ENCODE results near the gene CD44. TPM values are rescaled to one million over a fixed set of nuclear protein-coding genes. Genes with fewer than 3 reads are reported as not detected.

The CD44 gene
- polyA plus RNA-seq, 2 of the 4 experiments (the other 2 are of a cell fraction), result 309 to 585 TPM

DNA sequence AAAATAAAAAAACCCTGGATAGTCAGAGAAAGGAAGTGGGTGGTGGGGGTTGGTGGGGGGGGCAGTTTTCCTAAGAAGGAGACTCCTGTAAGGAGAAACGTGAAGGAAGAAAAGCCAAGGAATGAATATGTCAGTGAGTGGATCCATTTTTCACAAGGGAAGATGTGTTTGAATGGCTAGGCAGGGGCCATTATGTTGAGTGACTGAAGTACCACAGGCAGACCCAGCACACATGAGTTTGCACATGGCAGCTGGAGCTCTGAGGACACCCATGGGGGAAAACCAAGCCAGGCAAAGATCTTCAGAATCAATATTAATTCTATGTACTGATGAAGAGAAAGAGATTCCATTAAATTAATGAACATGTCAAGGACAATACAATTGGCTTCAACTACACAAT lies 67.6 kb downstream of the CD44 start:
- Histone ChIP-seq H3K4me1 (no peaks in the 10 kb centered on the region), H3K27ac (no peak overlapping the region), H3K4me3 (no peak overlapping the region), H3K9me3 (peaks cover 3% of the 10 kb centered on the region; the same call in 1 of the 3 replicates), H3K4me2 (no peak overlapping the region)
- ChIA-PET CTCF (no interaction called here), POLR2A (no interaction called here)
- no peak for ATAC-seq
- DNase-seq (ENCODE audit: low read depth in 1 of 2, low spot score in 1 of 2), result no peak
- 100% methylated on average over 1 of the region's 1 CpG for WGBS (ENCODE audit: missing lambda C conversion rate)
- no peak for TF ChIP-seq SREBF2 (IDR thresholded peaks at IDR 0.05)
- TF ChIP-seq, protein P1, sequence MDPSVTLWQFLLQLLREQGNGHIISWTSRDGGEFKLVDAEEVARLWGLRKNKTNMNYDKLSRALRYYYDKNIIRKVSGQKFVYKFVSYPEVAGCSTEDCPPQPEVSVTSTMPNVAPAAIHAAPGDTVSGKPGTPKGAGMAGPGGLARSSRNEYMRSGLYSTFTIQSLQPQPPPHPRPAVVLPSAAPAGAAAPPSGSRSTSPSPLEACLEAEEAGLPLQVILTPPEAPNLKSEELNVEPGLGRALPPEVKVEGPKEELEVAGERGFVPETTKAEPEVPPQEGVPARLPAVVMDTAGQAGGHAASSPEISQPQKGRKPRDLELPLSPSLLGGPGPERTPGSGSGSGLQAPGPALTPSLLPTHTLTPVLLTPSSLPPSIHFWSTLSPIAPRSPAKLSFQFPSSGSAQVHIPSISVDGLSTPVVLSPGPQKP (IDR thresholded peaks at IDR 0.05; ENCODE audit: low read depth, low read length), result no peak
- no peak for TF ChIP-seq RNF2 (IDR thresholded peaks at IDR 0.05; ENCODE audit: borderline replicate concordance, low read depth)
- no peak for TF ChIP-seq TP53 (CRISPR knock-in tag; IDR thresholded peaks at IDR 0.05)
- TF ChIP-seq KDM1A (IDR thresholded peaks at IDR 0.05; ENCODE audit: low read depth), result no peak
- TF ChIP-seq CBX8 (IDR thresholded peaks at IDR 0.05), result no peak
- TF ChIP-seq, protein P2, sequence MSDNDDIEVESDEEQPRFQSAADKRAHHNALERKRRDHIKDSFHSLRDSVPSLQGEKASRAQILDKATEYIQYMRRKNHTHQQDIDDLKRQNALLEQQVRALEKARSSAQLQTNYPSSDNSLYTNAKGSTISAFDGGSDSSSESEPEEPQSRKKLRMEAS (IDR thresholded peaks at IDR 0.05), result no peak
- TF ChIP-seq TFCP2L1 (CRISPR knock-in tag; IDR thresholded peaks at IDR 0.05), result no peak
- TF ChIP-seq ZSCAN20 (CRISPR knock-in tag; IDR thresholded peaks at IDR 0.05), result no peak
- no peak for TF ChIP-seq PHF8 (IDR thresholded peaks at IDR 0.05; ENCODE audit: borderline replicate concordance, low read depth)
- no peak for TF ChIP-seq ZFP36 (IDR thresholded peaks at IDR 0.05; ENCODE audit: borderline replicate concordance, partially characterized antibody)
- no peak for TF ChIP-seq RFX5 (IDR thresholded peaks at IDR 0.05)
- no peak for TF ChIP-seq KDM5A (IDR thresholded peaks at IDR 0.05)
- no peak for TF ChIP-seq CBX2 (IDR thresholded peaks at IDR 0.05; ENCODE audit: borderline replicate concordance, low read depth)
- TF ChIP-seq, protein P3, sequence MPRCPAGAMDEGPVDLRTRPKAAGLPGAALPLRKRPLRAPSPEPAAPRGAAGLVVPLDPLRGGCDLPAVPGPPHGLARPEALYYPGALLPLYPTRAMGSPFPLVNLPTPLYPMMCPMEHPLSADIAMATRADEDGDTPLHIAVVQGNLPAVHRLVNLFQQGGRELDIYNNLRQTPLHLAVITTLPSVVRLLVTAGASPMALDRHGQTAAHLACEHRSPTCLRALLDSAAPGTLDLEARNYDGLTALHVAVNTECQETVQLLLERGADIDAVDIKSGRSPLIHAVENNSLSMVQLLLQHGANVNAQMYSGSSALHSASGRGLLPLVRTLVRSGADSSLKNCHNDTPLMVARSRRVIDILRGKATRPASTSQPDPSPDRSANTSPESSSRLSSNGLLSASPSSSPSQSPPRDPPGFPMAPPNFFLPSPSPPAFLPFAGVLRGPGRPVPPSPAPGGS (IDR thresholded peaks at IDR 0.05), result no peak
- TF ChIP-seq, protein P4, sequence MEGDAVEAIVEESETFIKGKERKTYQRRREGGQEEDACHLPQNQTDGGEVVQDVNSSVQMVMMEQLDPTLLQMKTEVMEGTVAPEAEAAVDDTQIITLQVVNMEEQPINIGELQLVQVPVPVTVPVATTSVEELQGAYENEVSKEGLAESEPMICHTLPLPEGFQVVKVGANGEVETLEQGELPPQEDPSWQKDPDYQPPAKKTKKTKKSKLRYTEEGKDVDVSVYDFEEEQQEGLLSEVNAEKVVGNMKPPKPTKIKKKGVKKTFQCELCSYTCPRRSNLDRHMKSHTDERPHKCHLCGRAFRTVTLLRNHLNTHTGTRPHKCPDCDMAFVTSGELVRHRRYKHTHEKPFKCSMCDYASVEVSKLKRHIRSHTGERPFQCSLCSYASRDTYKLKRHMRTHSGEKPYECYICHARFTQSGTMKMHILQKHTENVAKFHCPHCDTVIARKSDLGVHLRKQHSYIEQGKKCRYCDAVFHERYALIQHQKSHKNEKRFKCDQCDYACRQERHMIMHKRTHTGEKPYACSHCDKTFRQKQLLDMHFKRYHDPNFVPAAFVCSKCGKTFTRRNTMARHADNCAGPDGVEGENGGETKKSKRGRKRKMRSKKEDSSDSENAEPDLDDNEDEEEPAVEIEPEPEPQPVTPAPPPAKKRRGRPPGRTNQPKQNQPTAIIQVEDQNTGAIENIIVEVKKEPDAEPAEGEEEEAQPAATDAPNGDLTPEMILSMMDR (IDR thresholded peaks at IDR 0.05), result no peak
- no peak for FAIRE-seq

DNA sequence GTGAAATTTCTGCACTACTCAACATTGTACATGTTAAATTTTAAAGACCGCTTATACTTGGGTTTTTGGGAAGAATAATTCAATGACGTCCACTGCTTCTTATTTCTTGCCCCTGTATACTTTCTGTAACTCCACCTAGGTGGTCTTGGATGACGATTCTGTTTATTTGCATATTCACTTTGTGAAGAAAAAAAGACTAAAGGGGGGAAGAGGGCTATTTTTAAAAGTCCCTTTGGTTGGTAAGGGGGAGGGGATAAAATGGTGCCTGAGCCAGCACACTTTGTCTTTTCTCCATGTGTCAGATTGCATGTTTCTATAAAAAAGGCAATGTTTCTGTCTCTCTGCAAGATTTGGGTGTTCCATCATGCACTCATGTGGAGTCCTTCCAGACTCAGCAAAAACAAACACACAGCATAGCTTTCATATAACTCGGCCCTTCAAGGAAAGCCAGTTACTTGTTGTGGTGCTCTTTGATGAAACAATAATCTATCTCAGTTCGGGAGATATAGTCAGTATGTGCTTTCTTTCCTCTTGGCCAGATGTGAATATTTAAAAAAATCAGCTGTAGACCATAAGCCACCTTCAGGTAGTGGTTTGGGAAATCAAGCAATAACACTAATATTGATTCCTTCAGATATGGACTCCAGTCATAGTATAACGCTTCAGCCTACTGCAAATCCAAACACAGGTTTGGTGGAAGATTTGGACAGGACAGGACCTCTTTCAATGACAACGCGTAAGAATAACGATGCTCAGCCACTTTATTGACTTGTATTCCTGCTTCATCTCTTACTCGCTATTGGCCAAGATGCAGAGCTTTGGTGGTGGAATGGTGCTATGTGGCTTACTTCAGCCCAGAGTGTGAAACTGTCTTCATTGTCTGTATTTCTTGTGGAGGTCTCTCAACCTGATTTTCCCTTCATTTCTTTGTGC lies 68.8 kb downstream of the CD44 start:
- no peak for DNase-seq (ENCODE audit: low read depth in 1 of 2, low spot score in 1 of 2)
- ATAC-seq, result no peak
- POLR2A ChIA-PET, result no interaction called here
- H3K4me1 ChIP-seq, result peaks cover 8% of the 10 kb centered on the region
- peaks cover 3% of the 10 kb centered on the region; the same call in 1 of the 3 replicates for H3K9me3 ChIP-seq
- CTCF ChIA-PET, result interaction anchor here (0.6 kb wide), 1 partner anchor 36 kb away, joined by 5 read pairs; no protein-coding TSS in a partner anchor
- no peak for FAIRE-seq
- H3K27ac ChIP-seq, result no peak overlapping the region
- H3K4me2 ChIP-seq, result no peak overlapping the region
- TF ChIP-seq ZSCAN20 (CRISPR knock-in tag; IDR thresholded peaks at IDR 0.05), result no peak
- no peak overlapping the region for H3K4me3 ChIP-seq
- WGBS (ENCODE audit: missing lambda C conversion rate), result 91% methylated on average over 10 of the region's 10 CpGs

DNA sequence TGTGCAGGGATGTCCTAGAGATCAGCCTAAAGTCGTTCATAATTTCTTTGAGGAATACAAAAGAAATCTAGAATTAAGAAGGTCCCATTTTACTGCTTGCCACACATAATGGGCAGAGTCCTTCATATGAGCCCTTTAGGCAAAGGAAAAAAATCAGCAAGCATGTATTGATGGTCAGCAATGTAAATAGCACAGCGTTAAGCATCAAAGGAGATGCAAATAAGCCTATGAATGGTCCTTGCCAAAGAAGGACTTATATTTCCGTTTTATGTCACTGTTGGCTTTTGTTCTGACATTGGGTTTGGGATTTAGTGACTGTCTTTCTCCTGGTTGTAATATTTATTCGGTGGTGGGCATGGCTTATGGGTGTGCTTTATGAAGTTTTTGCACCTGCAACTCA lies 69.8 kb downstream of the CD44 start:
- Histone ChIP-seq H3K27ac (no peak overlapping the region), H3K4me1 (peaks cover 18% of the 10 kb centered on the region), H3K4me2 (no peak overlapping the region), H3K9me3 (peaks cover 3% of the 10 kb centered on the region; the same call in 1 of the 3 replicates), H3K4me3 (no peak overlapping the region)
- FAIRE-seq (no peak), DNase-seq (ENCODE audit: low read depth in 1 of 2, low spot score in 1 of 2) (no peak), ATAC-seq (no peak)
- POLR2A ChIA-PET, result no interaction called here
- 56% methylated on average over 4 of the region's 4 CpGs for WGBS (ENCODE audit: missing lambda C conversion rate)
- TF ChIP-seq, protein P1 (IDR thresholded peaks at IDR 0.05; ENCODE audit: low read depth, low read length), result no peak
- TF ChIP-seq POLR2A (IDR thresholded peaks at IDR 0.05; ENCODE audit: low read length), result no peak
- no peak for TF ChIP-seq MAZ (IDR thresholded peaks at IDR 0.05; ENCODE audit: borderline replicate concordance, low read depth, low read length)
- no peak for TF ChIP-seq HOXB5 (CRISPR knock-in tag; IDR thresholded peaks at IDR 0.05)
- TF ChIP-seq, protein P5, sequence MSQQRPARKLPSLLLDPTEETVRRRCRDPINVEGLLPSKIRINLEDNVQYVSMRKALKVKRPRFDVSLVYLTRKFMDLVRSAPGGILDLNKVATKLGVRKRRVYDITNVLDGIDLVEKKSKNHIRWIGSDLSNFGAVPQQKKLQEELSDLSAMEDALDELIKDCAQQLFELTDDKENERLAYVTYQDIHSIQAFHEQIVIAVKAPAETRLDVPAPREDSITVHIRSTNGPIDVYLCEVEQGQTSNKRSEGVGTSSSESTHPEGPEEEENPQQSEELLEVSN (IDR thresholded peaks at IDR 0.05; ENCODE audit: borderline replicate concordance, low read depth), result no peak
- no peak for TF ChIP-seq ZNF302 (CRISPR knock-in tag; IDR thresholded peaks at IDR 0.05)
- TF ChIP-seq, protein P6, sequence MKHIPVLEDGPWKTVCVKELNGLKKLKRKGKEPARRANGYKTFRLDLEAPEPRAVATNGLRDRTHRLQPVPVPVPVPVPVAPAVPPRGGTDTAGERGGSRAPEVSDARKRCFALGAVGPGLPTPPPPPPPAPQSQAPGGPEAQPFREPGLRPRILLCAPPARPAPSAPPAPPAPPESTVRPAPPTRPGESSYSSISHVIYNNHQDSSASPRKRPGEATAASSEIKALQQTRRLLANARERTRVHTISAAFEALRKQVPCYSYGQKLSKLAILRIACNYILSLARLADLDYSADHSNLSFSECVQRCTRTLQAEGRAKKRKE (CRISPR knock-in tag; IDR thresholded peaks at IDR 0.05; ENCODE audit: low read depth), result no peak
- TF ChIP-seq CHD4 (IDR thresholded peaks at IDR 0.05; ENCODE audit: borderline replicate concordance), result no peak
- TF ChIP-seq RFX5 (IDR thresholded peaks at IDR 0.05), result no peak
- TF ChIP-seq, protein P7, sequence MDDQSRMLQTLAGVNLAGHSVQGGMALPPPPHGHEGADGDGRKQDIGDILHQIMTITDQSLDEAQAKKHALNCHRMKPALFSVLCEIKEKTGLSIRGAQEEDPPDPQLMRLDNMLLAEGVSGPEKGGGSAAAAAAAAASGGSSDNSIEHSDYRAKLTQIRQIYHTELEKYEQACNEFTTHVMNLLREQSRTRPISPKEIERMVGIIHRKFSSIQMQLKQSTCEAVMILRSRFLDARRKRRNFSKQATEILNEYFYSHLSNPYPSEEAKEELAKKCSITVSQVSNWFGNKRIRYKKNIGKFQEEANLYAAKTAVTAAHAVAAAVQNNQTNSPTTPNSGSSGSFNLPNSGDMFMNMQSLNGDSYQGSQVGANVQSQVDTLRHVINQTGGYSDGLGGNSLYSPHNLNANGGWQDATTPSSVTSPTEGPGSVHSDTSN (IDR thresholded peaks at IDR 0.05), result no peak
- CTCF ChIA-PET, result interaction anchor here (1.0 kb wide), 1 partner anchor 10 kb away, joined by 3 read pairs; no protein-coding TSS in a partner anchor

Measured in A549 (cell line).